NCI-H345 treated with DMSO at 0.1 percent for 48 hours (cell line): ENCODE results near the gene CCDC91.
"Not testable (repeated sequence)": the region's sequence is repeated elsewhere in the genome, so short reads cannot be mapped to it uniquely, and the experiment has no call there.

Experiments used
- DNase-seq: peaks from one replicate; lab custom pipeline; 2025; ENCODE audit not compliant: unreplicated experiment; lab: John Stamatoyannopoulos, UW

The CCDC91 gene

DNA sequence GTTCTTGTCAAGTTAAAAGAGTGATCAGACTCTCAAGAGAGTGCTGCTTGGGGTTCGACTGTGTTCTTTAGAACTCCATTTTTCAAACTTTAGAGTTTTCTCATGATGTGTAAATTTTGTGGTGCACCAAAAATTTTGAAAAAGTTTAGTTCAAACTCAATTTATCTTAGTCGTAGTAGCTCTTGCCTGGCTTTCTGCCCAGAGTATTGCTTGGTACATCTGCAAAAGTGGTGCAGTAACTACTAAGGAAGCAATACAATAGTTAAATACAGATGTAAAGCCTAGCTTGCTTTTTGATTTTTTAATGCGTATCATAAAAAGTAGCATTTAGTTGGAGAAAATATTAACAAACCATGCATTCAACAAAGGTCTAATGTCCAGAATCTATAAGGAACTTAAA lies 9.5 kb upstream of the CCDC91 start:
- no peak for DNase-seq

DNA sequence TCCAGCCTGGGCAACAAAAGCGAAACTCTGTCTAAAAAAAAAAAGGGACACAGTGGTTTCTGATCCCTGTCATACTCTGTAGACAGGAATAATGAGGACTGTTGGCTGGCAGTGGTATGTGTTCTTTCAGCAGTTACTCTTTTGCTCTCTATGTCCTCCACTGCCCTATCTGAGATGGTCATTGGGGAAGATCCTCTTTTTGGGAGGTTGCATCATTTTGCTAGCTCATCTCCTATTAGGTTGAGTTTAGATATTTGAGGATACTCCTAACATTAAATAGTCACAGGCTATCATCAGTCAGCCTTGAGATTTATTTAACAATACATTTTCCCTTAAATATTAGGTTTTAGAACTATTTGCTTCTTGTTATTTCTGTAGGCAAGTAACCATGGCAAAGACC lies 5.9 kb upstream of the CCDC91 start:
- no peak for DNase-seq

DNA sequence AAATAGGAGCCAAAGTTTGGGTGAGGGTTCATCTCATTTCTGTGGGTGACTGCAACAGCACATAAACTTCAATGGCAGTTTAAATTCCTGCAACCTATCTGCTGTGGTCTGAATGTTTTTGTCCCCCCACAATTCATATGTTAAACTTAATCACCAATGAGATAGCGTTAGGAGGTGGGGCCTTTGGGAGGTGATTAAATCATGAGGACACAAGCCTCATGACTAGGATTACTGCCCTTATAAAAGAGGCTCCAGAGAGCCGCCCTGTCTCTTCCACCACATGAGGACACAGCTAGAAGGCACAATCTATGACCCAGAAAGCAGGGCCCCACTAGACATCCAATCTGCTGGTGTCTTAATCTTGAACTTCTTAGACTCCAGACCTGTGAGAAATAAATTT lies 3.8 kb upstream of the CCDC91 start:
- DNase-seq: no peak

DNA sequence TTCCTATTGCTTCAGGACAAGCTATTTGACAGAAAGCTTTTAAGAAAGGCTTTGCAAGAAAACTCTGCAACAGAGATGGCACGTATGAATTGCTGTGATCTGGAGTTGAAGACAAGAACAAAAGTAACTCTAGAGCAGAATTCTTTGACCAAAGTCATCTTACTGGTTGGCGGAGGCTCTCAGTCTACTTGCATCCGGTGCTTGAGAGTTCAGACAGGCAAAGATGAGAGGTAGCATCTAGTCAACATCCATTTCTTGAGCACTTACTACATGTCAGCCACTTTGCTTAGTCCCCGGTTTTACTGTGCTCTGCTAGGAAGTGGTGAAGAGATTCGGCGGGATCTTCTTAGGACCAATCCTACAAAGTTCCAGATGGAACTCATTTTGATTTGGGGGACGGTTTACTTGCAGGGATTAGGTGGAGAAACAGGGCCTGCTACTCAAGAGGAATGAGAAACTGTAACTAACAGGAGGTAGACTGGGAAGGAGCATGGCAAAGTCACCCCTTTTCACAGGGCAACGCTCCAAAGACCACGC lies 404 bp upstream of the CCDC91 start:
- no peak for DNase-seq

DNA sequence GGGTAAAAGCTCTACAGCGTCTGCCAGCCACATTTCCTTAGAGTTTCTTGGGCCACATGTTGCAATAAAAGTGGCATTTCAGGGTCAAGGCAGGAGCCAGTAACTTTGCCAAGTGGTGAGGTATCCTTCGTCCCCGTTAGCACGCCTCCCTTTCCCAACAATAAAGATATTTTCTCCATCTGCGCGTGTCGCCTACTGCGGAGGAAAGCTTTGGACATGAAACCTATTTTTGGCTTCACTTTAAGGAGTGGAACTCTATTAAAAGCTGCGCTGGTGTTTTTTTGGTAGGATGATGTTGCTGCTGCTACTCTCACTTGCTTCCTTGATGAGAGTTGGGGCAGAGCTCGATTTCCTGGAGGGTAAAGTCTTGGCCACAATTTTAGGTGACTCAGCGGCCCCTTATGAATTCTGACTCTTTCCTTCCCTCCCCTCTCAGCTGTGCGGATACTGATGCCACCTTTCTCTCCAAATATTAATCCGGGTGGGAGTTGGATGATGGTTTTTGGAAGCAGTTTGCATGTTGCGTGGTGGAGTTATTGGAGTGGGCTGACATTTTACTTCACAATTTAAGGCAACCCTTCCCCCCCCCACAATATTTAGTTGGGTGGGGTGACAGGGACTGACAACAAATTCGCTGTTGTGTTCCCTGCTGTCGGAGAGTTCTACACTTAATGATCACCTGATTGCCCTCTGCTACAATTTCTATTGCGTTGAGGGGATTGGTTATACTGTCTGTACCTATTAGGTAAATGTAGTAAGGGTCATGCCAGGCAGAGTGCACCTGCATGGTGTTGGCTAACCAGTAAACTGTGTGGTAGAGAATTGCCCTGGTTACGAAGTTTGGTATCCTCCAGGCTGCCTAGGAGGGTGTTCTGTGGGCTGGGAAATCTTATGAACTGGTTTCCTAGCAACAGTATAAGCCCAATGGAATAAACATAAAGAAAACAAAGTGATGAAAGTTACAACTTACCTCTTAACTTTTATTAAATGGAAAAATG lies 1.1 kb downstream of the CCDC91 start:
- DNase-seq: peak; percentile 36

DNA sequence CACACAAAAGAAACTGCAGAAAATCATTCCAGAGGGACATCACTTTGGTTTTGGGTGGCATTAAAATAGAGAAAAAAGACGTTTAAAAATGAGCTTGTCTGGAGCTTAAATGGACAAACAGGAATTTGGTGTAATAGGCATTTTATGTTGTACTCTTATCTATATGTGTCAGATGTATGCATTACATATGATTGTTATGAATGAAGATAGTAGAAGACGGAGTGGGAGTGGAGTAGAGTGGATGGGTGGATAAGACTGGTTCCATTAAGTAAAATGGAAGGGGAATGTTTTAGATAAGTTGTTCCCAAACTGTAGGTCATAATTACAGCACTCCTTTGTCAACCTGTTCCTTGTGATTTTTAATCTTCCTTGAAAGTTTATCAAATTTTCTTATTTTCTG lies 1.9 kb downstream of the CCDC91 start:
- DNase-seq: no peak

DNA sequence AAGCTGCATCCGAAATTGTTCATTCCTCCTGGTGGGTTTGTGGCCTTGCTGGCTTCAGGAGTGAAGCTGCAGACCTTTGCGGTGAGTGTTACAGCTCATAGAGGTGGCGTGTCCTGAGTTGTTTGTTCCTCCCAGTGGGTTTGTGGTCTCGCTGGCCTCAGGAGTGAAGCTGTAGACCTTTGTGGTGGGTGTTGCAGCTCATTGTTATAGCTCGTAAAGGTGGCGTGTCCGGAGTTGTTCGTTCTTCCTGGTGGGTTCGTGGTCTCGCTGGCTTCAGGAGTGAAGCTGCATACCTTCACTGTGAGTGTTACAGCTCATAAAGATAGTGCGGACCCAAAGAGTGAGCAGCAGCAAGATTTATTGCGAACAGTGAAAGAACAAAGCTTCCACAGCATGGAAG lies 4.4 kb downstream of the CCDC91 start:
- not testable (repeated sequence) for DNase-seq

DNA sequence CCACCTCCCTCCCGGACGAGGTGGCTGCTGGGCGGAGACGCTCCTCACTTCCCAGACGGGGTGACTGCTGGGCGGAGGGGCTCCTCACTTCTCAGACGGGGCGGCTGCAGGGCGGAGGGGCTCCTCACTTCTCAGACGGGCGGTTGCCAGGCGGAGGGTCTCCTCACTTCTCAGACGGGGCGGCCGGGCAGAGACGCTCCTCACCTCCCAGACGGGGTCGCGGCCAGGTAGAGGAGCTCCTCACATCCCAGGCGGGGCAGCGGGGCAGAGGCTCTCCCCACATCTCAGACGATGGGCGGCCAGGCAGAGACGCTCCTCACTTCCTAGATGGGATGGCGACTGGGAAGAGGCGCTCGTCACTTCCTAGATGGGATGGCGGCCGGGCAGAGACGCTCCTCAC lies 10.9 kb downstream of the CCDC91 start:
- DNase-seq: not testable (repeated sequence)

DNA sequence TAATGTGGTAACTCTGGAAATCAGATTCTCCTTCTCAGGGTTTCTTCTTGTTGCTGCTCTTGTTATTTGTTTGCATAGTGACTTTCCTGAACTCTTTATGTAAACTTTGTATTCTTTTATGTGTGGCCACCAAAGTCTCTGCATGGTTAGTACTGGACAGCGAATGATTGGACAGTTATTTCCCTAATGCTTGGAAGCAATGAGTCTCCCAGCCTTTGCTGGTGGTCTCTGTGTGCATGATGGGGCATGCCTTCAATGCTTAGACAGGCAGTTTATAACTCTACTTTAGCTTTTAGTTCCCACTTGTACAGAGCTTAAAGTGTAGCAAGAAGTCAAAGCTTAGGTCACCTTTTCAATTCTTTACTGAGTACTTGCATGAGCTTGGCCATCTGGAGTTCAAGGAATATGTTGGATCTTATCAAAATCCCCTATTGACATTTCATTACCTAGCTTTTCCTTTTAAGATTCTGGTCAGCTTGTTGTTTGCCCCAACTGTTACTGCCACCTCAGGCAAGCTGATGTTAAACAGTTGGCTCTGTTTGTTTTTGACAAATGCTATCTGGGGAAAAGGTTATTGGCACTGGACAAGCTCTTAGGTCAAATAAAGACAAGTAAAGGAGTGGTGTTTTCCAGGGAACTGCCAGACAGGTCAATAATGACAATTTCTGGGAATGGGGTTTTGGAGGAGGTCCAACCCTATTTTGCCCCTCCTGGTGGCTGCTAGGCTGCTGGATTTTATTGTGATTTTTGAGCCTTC lies 12.3 kb downstream of the CCDC91 start:
- DNase-seq: no peak

DNA sequence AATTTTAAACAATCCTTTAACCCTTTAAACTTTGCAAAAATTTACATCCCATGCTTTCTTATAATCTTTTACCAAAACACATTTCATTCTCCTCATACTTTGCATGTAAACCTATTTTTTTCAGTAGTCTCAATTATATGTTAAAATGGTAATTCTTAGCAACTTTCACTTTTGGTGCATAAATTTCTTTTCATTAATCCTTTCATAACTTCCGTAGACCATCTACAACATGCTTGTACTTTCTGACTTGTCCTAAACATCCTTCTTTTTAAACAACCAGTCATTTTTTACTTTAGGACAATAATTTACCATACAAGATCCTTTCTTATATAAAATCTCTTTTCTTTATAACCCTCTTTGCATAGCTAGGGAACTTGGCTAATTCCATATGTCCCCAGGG lies 19.5 kb downstream of the CCDC91 start:
- DNase-seq: no peak

DNA sequence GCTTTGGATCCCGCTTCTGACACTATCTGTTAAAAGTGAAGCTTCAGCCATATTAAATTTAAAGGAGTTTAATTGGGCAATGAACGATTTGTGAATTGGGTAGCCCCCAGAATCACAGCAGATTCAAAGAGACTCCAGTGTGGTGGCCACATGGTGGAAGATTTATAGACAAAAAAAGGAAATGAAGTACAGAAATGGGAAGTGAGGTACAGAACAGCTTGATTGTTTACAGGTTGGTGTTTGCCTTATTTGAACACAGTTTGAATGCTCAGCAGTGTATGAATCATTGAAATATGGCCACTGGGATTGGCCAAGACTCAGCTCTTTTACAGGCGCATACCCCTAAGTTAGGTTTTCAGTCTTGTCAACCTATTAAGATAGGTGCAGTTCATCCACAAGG lies 21.9 kb downstream of the CCDC91 start:
- no peak for DNase-seq

DNA sequence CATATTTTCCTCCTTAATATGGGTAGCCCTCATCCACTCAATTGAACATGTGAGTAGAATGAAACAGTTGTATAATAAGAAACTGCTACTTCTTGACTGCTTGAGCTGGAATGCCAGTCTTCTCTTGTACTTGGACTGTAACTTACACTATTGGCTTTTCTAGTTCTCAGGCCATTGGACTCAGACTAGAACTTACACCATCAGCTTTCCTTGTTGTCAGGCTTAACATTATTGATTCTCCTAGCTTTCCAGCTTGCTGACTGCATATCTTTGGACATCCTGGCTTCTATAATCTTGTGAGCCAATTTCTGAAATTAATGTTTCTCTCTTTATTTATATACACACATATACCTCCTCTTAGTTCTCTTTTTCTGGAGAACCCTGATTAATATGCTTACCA lies 24.8 kb downstream of the CCDC91 start:
- no peak for DNase-seq

DNA sequence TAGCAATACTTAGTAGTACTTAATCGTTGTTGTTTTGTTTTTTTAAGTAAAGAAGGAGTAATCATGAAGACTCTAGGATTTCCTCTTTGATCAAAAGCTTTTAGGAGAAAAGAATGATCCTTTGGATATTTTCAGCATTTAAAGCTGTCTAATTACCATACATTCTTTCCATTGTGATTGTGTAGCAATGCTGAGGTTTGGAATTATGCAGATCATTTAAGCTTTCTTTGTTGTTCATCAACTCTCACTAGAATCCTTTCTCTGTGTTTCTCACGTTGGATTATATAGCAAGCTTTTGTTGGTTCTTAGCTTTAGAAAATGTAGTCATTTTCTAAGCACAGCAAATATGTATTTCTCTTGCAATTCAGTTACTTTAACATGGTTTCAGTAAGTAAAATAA lies 25.8 kb downstream of the CCDC91 start:
- no peak for DNase-seq

DNA sequence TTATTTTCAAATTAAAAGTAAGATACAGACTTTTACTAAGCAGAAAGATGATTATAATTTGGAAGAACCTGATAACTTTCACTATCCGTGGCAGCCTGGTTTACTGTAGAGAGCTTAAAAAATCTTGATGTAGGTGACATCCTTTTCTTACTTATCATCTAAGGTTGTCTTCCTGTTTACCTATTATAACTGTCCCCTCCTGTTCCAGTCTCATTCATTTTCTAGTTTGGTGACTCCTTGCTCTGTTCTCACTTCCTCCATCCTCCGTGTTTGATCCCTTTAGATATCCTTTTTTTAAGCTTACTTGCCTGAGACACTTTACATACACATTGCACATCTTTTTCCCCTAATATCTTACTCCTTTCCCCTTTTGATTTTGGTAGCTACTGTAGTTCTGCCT lies 27.5 kb downstream of the CCDC91 start:
- DNase-seq: no peak

DNA sequence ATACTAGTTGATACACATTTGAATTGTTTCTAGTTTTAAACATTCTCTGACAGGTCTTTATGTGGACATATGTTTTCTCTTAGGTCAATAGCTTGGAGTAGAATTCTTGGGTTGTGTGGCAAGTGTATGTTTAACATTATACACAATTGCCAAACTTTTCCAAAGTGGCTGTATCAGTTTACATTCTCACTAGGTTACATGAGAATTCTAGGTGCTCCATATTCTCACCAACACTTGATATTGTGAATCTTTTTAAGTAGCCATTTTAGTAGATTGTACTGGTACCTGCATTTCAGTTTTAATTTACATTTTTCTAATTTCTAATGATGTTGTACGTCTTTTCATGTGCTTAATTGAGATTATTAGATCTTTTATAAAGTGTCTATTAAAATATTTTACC lies 28.6 kb downstream of the CCDC91 start:
- no peak for DNase-seq

DNA sequence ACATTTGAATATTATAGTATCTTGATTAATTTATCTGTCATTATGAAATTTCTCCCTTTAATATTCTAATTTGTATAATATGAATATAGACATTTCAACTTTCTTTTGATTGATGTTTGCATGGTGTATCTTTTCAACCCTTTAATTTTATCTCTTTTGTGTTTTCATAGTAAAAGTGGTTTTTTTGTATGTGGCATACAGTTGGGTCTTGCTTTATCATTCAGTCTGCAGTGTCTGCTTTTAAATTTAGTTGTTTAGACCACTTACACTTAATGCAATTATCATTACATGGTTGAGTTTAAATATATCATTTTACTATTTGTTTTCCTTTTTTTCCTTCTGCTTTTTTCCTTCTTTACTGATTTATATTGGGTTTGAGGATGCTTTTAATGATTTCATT lies 29.6 kb downstream of the CCDC91 start:
- no peak for DNase-seq

DNA sequence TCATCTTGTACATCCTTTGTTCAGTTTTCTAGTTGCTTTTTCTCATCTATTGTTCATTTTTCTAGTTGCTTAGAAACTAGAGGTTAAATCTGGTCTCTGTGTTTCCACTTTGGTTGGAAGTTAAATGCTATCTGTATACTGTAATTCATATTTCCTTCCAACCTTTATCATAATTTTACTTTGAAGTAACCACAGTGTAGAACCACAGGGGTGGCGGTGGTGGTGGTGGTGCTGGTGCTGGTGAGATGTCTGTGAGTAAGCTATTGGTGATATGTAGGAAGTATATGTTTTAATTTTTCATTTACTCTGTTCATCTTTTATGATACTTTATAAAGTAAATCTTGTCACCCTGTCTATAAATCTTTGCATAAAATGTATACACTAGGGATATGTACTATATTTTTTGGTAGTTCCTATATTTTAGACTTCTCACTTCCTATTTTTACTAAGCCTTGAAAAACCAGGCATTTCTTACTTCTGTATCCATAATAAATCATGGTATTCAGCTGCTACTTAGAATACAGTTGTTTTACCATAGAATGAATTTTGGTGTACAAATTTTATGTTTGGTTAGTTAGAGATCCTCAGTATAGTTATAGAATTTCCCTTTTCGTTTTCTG lies 31.9 kb downstream of the CCDC91 start:
- DNase-seq: no peak

DNA sequence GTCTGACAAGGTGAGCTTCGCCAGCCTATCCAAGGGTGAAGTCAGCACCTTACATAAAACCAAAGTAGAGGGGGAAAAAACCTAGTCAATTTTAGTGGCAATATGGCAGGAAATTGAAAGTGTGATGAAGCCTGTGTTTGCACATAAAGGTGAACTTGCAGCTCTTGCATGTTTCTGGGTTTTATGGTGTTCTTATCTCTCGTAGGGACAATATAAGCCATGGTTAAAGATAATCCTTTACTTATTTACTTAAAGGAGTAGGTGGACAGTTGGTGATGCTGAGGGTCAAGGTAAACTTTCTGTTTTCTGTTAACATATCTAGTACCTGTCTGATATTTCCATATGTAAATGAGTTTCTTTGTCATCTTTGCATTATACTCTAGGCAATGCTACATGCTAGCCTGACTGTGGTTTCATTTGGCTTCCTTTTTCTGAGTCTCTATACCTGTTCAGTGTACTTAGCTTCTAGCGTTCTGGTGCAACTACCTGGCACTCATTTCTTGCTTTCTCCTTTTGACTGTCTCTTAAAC lies 32.8 kb downstream of the CCDC91 start:
- DNase-seq: no peak

DNA sequence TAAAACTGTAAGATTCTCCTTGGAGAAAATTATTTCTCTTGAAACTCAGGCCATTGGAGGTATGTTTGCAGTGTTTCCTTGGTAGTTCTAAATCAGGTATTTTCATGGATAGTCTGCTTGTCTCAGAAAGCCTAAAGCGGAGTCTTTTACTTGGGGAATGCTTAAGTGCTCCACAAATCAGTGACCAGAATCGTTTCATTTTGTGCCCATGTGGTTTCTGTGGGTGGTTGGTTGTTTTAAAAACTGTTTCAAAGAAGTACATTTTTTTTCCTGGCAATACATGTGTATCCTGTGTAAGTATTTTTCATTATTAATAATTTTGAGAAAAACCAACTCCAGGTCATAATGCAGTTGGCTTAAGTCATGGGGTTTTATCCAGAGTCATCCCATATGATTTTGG lies 33.6 kb downstream of the CCDC91 start:
- no peak for DNase-seq

DNA sequence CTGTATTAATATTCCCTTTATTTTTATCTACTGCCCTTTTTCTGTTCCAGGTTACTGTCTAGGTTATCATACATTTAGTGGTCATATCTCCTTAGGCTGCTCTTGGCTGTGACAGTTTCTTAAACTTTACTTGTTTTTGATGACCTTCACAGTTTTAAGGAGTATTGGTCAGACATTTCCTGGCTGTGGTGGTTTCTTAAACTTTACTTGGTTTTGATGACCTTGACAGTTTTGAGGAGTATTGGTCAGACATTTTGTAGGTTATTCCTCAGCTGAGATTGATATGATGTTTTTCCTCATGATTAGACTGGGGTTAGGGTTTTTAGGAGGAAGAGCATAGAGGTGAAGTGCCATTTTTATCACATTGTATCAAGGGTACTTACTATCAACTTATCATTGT lies 36.4 kb downstream of the CCDC91 start:
- no peak for DNase-seq

DNA sequence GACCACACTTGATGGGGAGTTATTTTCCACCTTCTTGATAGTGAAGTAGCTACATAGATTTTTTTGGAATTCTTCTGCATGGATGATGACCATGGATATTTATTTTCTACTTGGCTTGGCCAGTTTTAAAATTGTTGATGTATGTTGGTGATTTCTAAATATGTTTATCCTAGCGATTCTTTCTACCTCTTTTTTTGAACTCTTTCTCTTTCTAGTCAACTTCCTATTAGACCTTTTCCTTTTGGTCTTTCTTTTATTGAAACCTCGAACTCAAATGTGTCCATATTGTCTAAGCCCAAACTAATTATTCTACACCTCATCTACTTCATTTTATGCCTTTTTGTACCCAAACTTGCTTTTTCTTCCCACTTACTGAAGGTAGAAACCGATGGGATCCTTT lies 37.0 kb downstream of the CCDC91 start:
- DNase-seq: no peak
